Stromal cell of bone marrow (primary cell): ENCODE data around the gene CHN2.
"Not testable (repeated sequence)": the region's sequence is repeated elsewhere in the genome, so short reads cannot be mapped to it uniquely, and the experiment has no call there.

ENCODE experiments used
- DNase-seq: peaks from one replicate; pipeline ENCODE4 v3.0.0-alpha.2; 2012; ENCODE audit warnings: low read depth

The CHN2 gene

GRCh38 chr7:29499932-29500331 lies 305.4 kb downstream of the CHN2 start:
- DNase-seq: no peak

- no peak for DNase-seq
Measured at GRCh38 chr7:29500719-29501118, 306.1 kb downstream of the CHN2 start.

DNA sequence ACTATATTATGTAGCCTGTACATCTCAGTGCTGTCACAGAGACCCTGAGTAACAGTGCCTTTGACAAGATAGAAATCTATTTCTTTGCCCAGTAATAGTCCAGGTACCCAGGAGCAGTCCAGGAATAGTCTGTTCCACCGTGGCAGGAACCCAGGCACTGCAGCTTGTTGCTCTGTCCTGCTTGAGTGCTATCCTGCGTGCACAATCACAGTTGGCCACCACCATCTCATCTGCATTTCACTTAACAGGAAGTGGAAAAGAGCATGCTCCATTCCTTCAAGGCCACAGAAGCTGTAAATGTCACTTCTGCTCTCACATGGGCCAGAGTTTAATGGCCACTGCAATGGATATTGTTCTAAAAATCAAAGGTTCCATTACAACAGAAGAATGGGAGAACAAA lies 307.6 kb downstream of the CHN2 start:
- DNase-seq: no peak

DNA sequence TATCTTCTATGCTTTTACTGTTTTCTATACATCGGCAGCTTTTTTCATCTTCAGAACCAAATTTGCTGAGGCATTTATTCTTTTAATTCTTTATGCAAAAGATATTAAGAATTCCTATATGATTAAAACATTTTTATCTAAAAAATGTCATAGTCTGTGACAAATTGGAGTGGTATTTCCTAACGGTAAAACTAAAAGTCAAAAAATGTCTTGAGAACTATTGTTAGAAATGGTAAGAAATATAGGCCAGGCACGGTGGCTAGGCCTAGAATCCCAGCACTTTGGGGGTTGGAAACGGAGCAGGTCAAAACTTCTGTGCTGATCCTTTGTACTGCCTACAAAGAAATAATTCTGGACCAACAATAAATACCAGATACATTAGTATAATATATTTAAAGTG lies 311.4 kb downstream of the CHN2 start:
- no peak for DNase-seq

GRCh38 chr7:29508608-29509007 lies 314.0 kb downstream of the CHN2 start:
- DNase-seq: no peak

- DNase-seq: no peak
Measured at GRCh38 chr7:29510028-29510427, 315.5 kb downstream of the CHN2 start.

DNA sequence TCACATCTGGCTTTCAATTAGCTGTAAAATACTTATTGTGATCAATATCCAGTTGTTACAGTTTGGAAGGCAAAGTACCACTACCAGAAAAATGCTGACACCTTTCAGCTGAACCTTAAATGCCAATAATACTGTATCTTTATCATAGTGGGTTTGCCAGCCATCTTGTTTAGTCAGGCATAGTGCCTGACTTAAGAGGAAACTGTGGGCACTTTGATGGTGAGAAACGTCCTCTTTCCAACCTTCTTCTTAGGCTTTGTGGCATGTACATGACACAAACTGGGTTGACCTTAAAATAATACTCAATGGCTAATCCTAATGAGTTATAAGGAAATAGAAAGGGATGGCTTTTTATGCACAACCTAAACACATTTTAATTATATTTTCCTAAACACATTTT lies 316.8 kb downstream of the CHN2 start:
- DNase-seq: no peak

DNA sequence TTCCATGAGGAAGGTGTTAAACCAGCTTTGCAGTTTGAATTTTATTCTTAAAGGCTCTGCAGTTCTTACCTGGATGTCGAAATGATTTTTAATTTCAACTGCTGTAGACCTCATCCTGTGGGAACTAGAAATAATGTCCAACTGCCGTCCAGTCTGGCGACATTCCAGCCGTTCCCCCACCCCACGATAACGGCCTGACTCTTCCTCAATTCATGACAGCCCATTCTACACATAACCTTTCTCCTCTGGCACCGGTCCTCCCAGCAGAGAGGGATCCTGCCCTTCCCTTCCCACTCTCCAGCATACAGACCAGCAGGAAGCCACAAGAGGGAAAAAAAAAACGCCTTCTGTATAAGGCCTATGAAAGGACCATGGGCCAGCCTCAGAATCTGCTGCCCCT lies 317.3 kb downstream of the CHN2 start:
- no peak for DNase-seq

DNA sequence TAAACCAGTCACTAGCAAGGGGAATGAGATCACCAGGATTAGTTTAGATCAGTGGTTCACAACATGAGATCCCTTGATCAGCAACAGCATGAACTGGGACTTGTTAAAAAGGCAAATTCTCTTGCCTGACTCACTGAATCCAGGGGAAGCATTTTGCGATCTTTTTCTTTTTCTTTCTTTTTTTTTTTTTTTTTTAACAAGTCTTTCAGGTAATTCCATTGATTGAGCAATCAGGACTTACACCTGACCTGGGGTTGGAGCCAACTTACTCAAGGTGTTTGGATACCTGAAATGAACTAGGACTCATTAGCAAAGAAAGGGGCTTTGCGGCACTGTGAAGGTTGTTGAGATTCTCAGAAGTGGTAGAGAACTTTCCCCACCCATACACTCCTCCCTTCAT lies 321.9 kb downstream of the CHN2 start:
- DNase-seq: no peak

- DNase-seq: no peak
Measured at GRCh38 chr7:29518616-29519015, 324.0 kb downstream of the CHN2 start.

GRCh38 chr7:29523728-29524127 lies 329.2 kb downstream of the CHN2 start:
- DNase-seq: no peak

GRCh38 chr7:29527505-29528108 lies 333.0 kb downstream of the CHN2 start:
- DNase-seq: no peak

- not testable (repeated sequence) for DNase-seq
Measured at GRCh38 chr7:29528526-29528925, 334.0 kb downstream of the CHN2 start.
